ENCODE results near the gene DIP2A. TPM values are rescaled to one million over a fixed set of nuclear protein-coding genes. Genes with fewer than 3 reads are reported as not detected.

The DIP2A gene
- polyA plus RNA-seq, 1 donor (not counting 4 experiments of a cell fraction or from before 2014, with no cell fraction given): 41.6 TPM

DNA sequence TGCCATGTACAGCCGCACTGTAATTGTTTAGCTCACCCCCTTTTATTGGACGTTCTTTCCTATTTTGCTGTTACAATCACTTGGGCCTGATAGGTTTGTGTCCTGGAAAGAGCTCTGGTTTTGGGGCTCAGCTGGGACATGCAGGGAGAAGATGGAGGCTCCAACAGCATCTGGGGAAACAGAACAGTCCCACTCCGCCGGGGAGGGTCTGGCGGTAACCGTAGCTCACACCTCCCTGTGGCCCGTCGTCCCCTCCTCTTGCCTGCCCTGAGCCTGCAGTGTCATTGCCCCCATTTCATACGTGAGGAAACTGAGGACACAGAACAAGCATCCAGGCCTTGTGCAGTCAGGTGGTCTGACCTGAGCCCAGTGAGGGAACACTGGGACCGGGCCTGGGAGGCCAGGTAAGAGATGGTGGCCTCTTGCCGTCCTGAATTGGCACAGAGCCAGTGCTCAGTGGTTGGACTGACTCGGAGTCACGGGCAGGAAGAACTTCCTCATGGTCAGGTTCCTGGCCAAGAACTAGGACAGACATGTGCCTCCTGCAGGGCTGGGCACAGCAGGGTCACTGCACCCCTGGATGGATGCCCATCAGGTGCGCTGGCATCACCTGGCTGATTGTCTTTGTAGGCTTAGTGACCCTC lies 104.4 kb downstream of the DIP2A start:
- Histone ChIP-seq H3K27me3 (ENCODE audit: control insufficient read depth, extremely low read depth, insufficient read depth, low read length) (no peaks in the 10 kb centered on the region), H3K4me2 (ENCODE audit: control insufficient read depth, extremely low read depth, insufficient read depth, low read depth, low read length) (no peak overlapping the region), H3K27ac (ENCODE audit: control insufficient read depth, insufficient read depth, low read length) (no peak overlapping the region), H3K4me1 (ENCODE audit: control insufficient read depth, extremely low read depth, insufficient read depth, low read length) (no peaks in the 10 kb centered on the region), H3K4me3 (ENCODE audit: control insufficient read depth in 2 of 3, extremely low read depth in 1 of 3, insufficient read depth in 2 of 3, low read depth in 1 of 3, low read length in 3 of 3) (no peak overlapping the region), H3K79me2 (ENCODE audit: control insufficient read depth, insufficient read depth, low read length) (no peaks in the 10 kb centered on the region), H2AFZ (ENCODE audit: control insufficient read depth, low read length) (no peak overlapping the region), H3K9ac (ENCODE audit: control insufficient read depth, extremely low read depth, insufficient read depth, low read length) (no peak overlapping the region), H3K36me3 (ENCODE audit: control insufficient read depth in 2 of 2, extremely low read depth in 1 of 2, insufficient read depth in 2 of 2, low read length in 2 of 2) (peaks cover 48 to 58% of the 10 kb centered on the region in 2 experiments), H3K9me3 (ENCODE audit: control insufficient read depth, low read depth, low read length) (no peaks in the 10 kb centered on the region), H3K9me1 (ENCODE audit: control insufficient read depth, extremely low read depth, insufficient read depth, low read length) (no peaks in the 10 kb centered on the region), H4K20me1 (ENCODE audit: control insufficient read depth, extremely low read depth, insufficient read depth, low read length) (no peaks in the 10 kb centered on the region)
- no peak for TF ChIP-seq EZH2 (IDR thresholded peaks at IDR 0.05; ENCODE audit: low read length)
- TF ChIP-seq, protein P1, sequence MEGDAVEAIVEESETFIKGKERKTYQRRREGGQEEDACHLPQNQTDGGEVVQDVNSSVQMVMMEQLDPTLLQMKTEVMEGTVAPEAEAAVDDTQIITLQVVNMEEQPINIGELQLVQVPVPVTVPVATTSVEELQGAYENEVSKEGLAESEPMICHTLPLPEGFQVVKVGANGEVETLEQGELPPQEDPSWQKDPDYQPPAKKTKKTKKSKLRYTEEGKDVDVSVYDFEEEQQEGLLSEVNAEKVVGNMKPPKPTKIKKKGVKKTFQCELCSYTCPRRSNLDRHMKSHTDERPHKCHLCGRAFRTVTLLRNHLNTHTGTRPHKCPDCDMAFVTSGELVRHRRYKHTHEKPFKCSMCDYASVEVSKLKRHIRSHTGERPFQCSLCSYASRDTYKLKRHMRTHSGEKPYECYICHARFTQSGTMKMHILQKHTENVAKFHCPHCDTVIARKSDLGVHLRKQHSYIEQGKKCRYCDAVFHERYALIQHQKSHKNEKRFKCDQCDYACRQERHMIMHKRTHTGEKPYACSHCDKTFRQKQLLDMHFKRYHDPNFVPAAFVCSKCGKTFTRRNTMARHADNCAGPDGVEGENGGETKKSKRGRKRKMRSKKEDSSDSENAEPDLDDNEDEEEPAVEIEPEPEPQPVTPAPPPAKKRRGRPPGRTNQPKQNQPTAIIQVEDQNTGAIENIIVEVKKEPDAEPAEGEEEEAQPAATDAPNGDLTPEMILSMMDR (optimal IDR thresholded peaks at IDR 0.05 in 1 of 3, IDR thresholded peaks at IDR 0.05 in 1 of 3, conservative IDR thresholded peaks at IDR 0.05 in 1 of 3; ENCODE audit: extremely low read depth in 1 of 3, insufficient read depth in 2 of 3, low read length in 3 of 3): no peak
- no peak for DNase-seq (ENCODE audit: low read depth, low spot score)
- FAIRE-seq: no peak
- dilution Hi-C loops (cut with MboI; ENCODE audit: extremely low pct_ligation_motif_present, low sequenced_read_pairs): no loop called here

DNA sequence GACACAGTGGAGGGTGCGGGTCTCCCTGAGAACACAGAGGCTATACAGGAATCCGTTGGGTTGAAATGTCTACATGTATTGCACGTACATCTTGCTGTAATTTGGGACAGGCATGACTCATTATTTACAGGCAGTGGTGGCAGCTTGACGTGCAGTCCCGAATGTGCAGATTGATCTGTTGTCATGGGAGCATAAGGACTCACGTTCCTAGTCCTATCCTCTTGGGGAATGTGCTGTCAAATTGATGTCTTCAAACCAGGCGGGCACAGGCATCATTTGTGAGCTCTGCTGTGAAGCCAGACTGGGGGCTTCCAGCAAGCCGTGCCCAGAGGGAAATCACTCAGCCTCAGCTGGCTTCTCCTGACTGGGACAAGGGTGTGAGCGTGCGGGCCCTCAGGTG lies 105.7 kb downstream of the DIP2A start:
- H3K4me3 ChIP-seq (ENCODE audit: control insufficient read depth in 2 of 3, extremely low read depth in 1 of 3, insufficient read depth in 2 of 3, low read depth in 1 of 3, low read length in 3 of 3): no peak overlapping the region
- no peaks in the 10 kb centered on the region for H4K20me1 ChIP-seq (ENCODE audit: control insufficient read depth, extremely low read depth, insufficient read depth, low read length)
- H3K9me3 ChIP-seq (ENCODE audit: control insufficient read depth, low read depth, low read length): no peaks in the 10 kb centered on the region
- H2AFZ ChIP-seq (ENCODE audit: control insufficient read depth, low read length): no peak overlapping the region
- H3K36me3 ChIP-seq (ENCODE audit: control insufficient read depth in 2 of 2, extremely low read depth in 1 of 2, insufficient read depth in 2 of 2, low read length in 2 of 2): peaks cover 53 to 55% of the 10 kb centered on the region in 2 experiments
- DNase-seq (ENCODE audit: low read depth, low spot score): no peak
- TF ChIP-seq, protein P1 (optimal IDR thresholded peaks at IDR 0.05 in 1 of 3, IDR thresholded peaks at IDR 0.05 in 1 of 3, conservative IDR thresholded peaks at IDR 0.05 in 1 of 3; ENCODE audit: extremely low read depth in 1 of 3, insufficient read depth in 2 of 3, low read length in 3 of 3): no peak
- no peak for TF ChIP-seq EZH2 (IDR thresholded peaks at IDR 0.05; ENCODE audit: low read length)
- H3K9ac ChIP-seq (ENCODE audit: control insufficient read depth, extremely low read depth, insufficient read depth, low read length): no peak overlapping the region
- no peak overlapping the region for H3K27ac ChIP-seq (ENCODE audit: control insufficient read depth, insufficient read depth, low read length)
- no peaks in the 10 kb centered on the region for H3K9me1 ChIP-seq (ENCODE audit: control insufficient read depth, extremely low read depth, insufficient read depth, low read length)
- dilution Hi-C loops (cut with MboI; ENCODE audit: extremely low pct_ligation_motif_present, low sequenced_read_pairs): no loop called here
- no peaks in the 10 kb centered on the region for H3K4me1 ChIP-seq (ENCODE audit: control insufficient read depth, extremely low read depth, insufficient read depth, low read length)
- H3K27me3 ChIP-seq (ENCODE audit: control insufficient read depth, extremely low read depth, insufficient read depth, low read length): no peaks in the 10 kb centered on the region
- no peak for FAIRE-seq
- H3K79me2 ChIP-seq (ENCODE audit: control insufficient read depth, insufficient read depth, low read length): no peaks in the 10 kb centered on the region
- H3K4me2 ChIP-seq (ENCODE audit: control insufficient read depth, extremely low read depth, insufficient read depth, low read depth, low read length): no peak overlapping the region

Measured in keratinocyte (primary cell).